Measurements from ENCODE around the gene APOA1.
A peak's percentile ranks its signal among the peaks of the same experiment; 100 is the strongest.

APOA1 gene

GRCh38 chr11:116861539-116861938, 24.1 kb upstream of the APOA1 start:
- DNase-seq: no peak

GRCh38 chr11:116860303-116860702, 22.9 kb upstream of the APOA1 start:
- no peak for DNase-seq

- no peak for DNase-seq
These were observed 21.8 kb upstream of the APOA1 start for GRCh38 chr11:116859175-116859574.

GRCh38 chr11:116857936-116858335, 20.5 kb upstream of the APOA1 start:
- DNase-seq: no peak

GRCh38 chr11:116857316-116857715, 19.9 kb upstream of the APOA1 start:
- DNase-seq: no peak

GRCh38 chr11:116856423-116856822, 19.0 kb upstream of the APOA1 start:
- no peak for DNase-seq

- DNase-seq: no peak
These were observed 18.0 kb upstream of the APOA1 start for GRCh38 chr11:116855413-116855812.

- no peak for DNase-seq
These were observed 16.1 kb upstream of the APOA1 start for GRCh38 chr11:116853461-116854073.

GRCh38 chr11:116852261-116853031, 15.0 kb upstream of the APOA1 start:
- DNase-seq: peak; percentile 4

- no peak for DNase-seq
These were observed 14.2 kb upstream of the APOA1 start for GRCh38 chr11:116851626-116852025.

- DNase-seq: no peak
These were observed 12.1 kb upstream of the APOA1 start for GRCh38 chr11:116849486-116849885.

- no peak for DNase-seq
These were observed 11.6 kb upstream of the APOA1 start for GRCh38 chr11:116849060-116849459.

GRCh38 chr11:116847612-116848011, 10.2 kb upstream of the APOA1 start:
- no peak for DNase-seq

GRCh38 chr11:116844722-116845121, 7.3 kb upstream of the APOA1 start:
- no peak for DNase-seq

- no peak for DNase-seq
These were observed 6.2 kb upstream of the APOA1 start for GRCh38 chr11:116843661-116844060.

GRCh38 chr11:116842909-116843308, 5.5 kb upstream of the APOA1 start:
- DNase-seq: no peak

- no peak for DNase-seq
These were observed 4.7 kb upstream of the APOA1 start for GRCh38 chr11:116842117-116842516.

- no peak for DNase-seq
These were observed 3.4 kb upstream of the APOA1 start for GRCh38 chr11:116840746-116841296.

GRCh38 chr11:116840224-116840745, 2.9 kb upstream of the APOA1 start:
- DNase-seq: no peak

GRCh38 chr11:116838321-116839084, 1.1 kb upstream of the APOA1 start:
- DNase-seq: no peak

- no peak for DNase-seq
These were observed 810 bp downstream of the APOA1 start for GRCh38 chr11:116836632-116836991.

GRCh38 chr11:116835791-116836631, 1.4 kb downstream of the APOA1 start:
- peak; percentile 89 for DNase-seq

Measured in right kidney (tissue), 1 donor.